ENCODE data around the gene ACCS. TPM values are rescaled to one million over a fixed set of nuclear protein-coding genes. Genes with fewer than 3 reads are reported as not detected.

ACCS gene
- polyA plus RNA-seq, 1 donor from 2014 or later = not detected

DNA sequence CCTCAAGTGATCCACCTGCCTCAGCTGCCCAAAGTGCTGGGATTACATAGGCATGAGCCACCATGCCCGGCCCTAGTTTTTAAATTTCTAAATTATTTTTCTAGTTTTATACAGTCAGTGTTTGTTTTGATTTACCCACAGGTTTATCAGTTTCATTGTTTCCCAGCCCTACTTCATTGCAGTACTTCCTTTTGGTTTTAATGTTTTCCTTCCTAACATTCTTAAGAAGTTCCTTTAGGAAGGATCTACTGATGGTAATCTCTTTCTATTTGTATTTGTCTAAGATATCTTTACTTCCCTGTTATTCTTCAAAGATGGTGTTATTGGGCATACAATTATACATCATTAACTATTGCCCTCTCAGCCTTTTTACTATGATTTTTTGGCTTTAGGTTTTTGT lies 24.5 kb downstream of the ACCS start:
- TF ChIP-seq EP300 (conservative IDR thresholded peaks at IDR 0.05; ENCODE audit: poor library complexity, severe bottlenecking) (no peak), MXI1 (conservative IDR thresholded peaks at IDR 0.05; ENCODE audit: poor library complexity, severe bottlenecking) (no peak), TAF1 (IDR thresholded peaks at IDR 0.05; ENCODE audit: low read depth) (no peak), EZH2 (IDR thresholded peaks at IDR 0.05; ENCODE audit: borderline replicate concordance, insufficient read depth, low read length, poor library complexity, severe bottlenecking) (no peak)
- TF ChIP-seq, protein P1, sequence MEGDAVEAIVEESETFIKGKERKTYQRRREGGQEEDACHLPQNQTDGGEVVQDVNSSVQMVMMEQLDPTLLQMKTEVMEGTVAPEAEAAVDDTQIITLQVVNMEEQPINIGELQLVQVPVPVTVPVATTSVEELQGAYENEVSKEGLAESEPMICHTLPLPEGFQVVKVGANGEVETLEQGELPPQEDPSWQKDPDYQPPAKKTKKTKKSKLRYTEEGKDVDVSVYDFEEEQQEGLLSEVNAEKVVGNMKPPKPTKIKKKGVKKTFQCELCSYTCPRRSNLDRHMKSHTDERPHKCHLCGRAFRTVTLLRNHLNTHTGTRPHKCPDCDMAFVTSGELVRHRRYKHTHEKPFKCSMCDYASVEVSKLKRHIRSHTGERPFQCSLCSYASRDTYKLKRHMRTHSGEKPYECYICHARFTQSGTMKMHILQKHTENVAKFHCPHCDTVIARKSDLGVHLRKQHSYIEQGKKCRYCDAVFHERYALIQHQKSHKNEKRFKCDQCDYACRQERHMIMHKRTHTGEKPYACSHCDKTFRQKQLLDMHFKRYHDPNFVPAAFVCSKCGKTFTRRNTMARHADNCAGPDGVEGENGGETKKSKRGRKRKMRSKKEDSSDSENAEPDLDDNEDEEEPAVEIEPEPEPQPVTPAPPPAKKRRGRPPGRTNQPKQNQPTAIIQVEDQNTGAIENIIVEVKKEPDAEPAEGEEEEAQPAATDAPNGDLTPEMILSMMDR (IDR thresholded peaks at IDR 0.05; ENCODE audit: poor library complexity, severe bottlenecking) = no peak
- TF ChIP-seq, protein P2, sequence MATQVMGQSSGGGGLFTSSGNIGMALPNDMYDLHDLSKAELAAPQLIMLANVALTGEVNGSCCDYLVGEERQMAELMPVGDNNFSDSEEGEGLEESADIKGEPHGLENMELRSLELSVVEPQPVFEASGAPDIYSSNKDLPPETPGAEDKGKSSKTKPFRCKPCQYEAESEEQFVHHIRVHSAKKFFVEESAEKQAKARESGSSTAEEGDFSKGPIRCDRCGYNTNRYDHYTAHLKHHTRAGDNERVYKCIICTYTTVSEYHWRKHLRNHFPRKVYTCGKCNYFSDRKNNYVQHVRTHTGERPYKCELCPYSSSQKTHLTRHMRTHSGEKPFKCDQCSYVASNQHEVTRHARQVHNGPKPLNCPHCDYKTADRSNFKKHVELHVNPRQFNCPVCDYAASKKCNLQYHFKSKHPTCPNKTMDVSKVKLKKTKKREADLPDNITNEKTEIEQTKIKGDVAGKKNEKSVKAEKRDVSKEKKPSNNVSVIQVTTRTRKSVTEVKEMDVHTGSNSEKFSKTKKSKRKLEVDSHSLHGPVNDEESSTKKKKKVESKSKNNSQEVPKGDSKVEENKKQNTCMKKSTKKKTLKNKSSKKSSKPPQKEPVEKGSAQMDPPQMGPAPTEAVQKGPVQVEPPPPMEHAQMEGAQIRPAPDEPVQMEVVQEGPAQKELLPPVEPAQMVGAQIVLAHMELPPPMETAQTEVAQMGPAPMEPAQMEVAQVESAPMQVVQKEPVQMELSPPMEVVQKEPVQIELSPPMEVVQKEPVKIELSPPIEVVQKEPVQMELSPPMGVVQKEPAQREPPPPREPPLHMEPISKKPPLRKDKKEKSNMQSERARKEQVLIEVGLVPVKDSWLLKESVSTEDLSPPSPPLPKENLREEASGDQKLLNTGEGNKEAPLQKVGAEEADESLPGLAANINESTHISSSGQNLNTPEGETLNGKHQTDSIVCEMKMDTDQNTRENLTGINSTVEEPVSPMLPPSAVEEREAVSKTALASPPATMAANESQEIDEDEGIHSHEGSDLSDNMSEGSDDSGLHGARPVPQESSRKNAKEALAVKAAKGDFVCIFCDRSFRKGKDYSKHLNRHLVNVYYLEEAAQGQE (IDR thresholded peaks at IDR 0.05; ENCODE audit: borderline replicate concordance) = no peak
- Histone ChIP-seq H2AFZ (ENCODE audit: low read depth, low read length) (no peak overlapping the region), H3K9me3 (ENCODE audit: low read length) (no peaks in the 10 kb centered on the region)

DNA sequence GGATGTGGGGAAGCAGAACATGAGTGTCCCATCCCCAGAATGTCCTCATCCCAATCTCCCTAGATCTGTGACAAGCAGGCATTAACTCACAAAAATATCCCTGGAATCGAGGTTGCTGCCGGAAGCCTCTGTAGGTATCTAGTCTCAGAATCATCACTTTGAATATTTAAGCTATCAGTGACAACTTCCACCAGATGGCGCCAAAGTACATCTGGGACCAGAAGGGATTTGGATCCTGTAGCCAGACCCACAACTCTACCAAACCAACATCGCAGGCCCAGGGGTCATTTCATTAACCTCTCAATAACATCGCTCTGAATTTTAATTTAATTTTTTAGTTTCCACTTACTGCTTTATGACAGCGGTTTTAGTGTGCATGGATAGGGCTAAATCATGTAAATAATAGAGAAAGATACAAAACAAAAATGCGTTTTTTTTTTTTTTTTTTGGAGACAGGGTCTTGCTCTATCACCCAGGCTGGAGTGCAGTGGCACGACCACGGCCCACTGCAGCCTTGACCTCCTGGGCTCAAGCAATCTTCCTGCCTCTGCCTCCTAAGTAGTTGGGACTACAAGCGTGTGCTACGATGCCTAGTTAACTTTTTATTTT lies 28.3 kb downstream of the ACCS start:
- no peak for TF ChIP-seq MXI1 (conservative IDR thresholded peaks at IDR 0.05; ENCODE audit: poor library complexity, severe bottlenecking)
- TF ChIP-seq, protein P1 (IDR thresholded peaks at IDR 0.05; ENCODE audit: poor library complexity, severe bottlenecking) = peak; percentile 85
- TF ChIP-seq SMC3 (conservative IDR thresholded peaks at IDR 0.05; ENCODE audit: poor library complexity) = peak; percentile 82
- peak; percentile 76 for TF ChIP-seq RAD21 (conservative IDR thresholded peaks at IDR 0.05)
- Histone ChIP-seq H3K27ac (ENCODE audit: low read length) (no peak overlapping the region), H3K36me3 (ENCODE audit: insufficient read depth, low read length) (no peaks in the 10 kb centered on the region), H3K4me3 (ENCODE audit: low read length) (no peak overlapping the region), H3K79me2 (replicated peaks; ENCODE audit: insufficient read depth, low read length) (peaks cover 29% of the 10 kb centered on the region), H3K27me3 (ENCODE audit: insufficient read depth, low read depth, low read length) (no peaks in the 10 kb centered on the region), H3K4me2 (ENCODE audit: low read length) (no peak overlapping the region), H3K9me3 (ENCODE audit: low read length) (no peaks in the 10 kb centered on the region), H4K20me1 (ENCODE audit: insufficient read depth) (no peaks in the 10 kb centered on the region), H3F3A (ENCODE audit: insufficient read depth, low read length, poor library complexity, severe bottlenecking) (no peaks in the 10 kb centered on the region), H2AFZ (ENCODE audit: low read depth, low read length) (no peak overlapping the region), H3K9ac (ENCODE audit: low read length) (no peak overlapping the region), H3K9me2 (ENCODE audit: insufficient read depth, low read length) (no peaks in the 10 kb centered on the region)

More for the DNA sequence above, 24.5 kb downstream of the ACCS start:
- H3K4me3 ChIP-seq (ENCODE audit: low read length) = no peak overlapping the region
- no peaks in the 10 kb centered on the region for H4K20me1 ChIP-seq (ENCODE audit: insufficient read depth)
- H3K9me2 ChIP-seq (ENCODE audit: insufficient read depth, low read length) = no peaks in the 10 kb centered on the region
- no peak overlapping the region for H3K27ac ChIP-seq (ENCODE audit: low read length)
- no peaks in the 10 kb centered on the region for H3K36me3 ChIP-seq (ENCODE audit: insufficient read depth, low read length)
- H3K4me2 ChIP-seq (ENCODE audit: low read length) = no peak overlapping the region
- H3K79me2 ChIP-seq (replicated peaks; ENCODE audit: insufficient read depth, low read length) = no peaks in the 10 kb centered on the region
- no peaks in the 10 kb centered on the region for H3F3A ChIP-seq (ENCODE audit: insufficient read depth, low read length, poor library complexity, severe bottlenecking)
- H3K27me3 ChIP-seq (ENCODE audit: insufficient read depth, low read depth, low read length) = no peaks in the 10 kb centered on the region
- no peak overlapping the region for H3K9ac ChIP-seq (ENCODE audit: low read length)

Data from neural cell (in vitro differentiated cells).